Stimulated activated CD4-positive, alpha-beta T cell treated with anti-CD3 and anti-CD28 coated beads, Interleukin-1b, Interleukin-23, amount 100 ng/mL, for 24 hours (primary cell): Measurements from ENCODE around the gene STPG2.

Experiments
- DNase-seq, 4 experiments: peaks; one replicate each; pipeline ENCODE4 v3.0.0-alpha.2; 2020; ENCODE audit warnings: low read depth in 4 of 4, low spot score in 1 of 4

Gene STPG2

GRCh38 chr4:98094118-98094517, 49.2 kb downstream of the STPG2 start:
- no peak for DNase-seq

- DNase-seq = no peak
Measured at GRCh38 chr4:98093662-98094061, 49.6 kb downstream of the STPG2 start.

GRCh38 chr4:98092833-98093439, 50.3 kb downstream of the STPG2 start:
- no peak for DNase-seq

- no peak for DNase-seq
Measured at GRCh38 chr4:98081936-98082335, 61.3 kb downstream of the STPG2 start.

- DNase-seq = no peak
Measured at GRCh38 chr4:98068495-98068894, 74.8 kb downstream of the STPG2 start.

- DNase-seq = no peak
Measured at GRCh38 chr4:98055800-98056501, 87.3 kb downstream of the STPG2 start.

GRCh38 chr4:98046665-98047064, 96.6 kb downstream of the STPG2 start:
- DNase-seq = no peak

- no peak for DNase-seq
Measured at GRCh38 chr4:98030059-98030458, 113.2 kb downstream of the STPG2 start.

GRCh38 chr4:98027827-98028226, 115.4 kb downstream of the STPG2 start:
- no peak for DNase-seq

- no peak for DNase-seq
Measured at GRCh38 chr4:98026362-98026761, 116.9 kb downstream of the STPG2 start.

GRCh38 chr4:98006814-98007412, 136.4 kb downstream of the STPG2 start:
- no peak for DNase-seq

GRCh38 chr4:98006060-98006459, 137.2 kb downstream of the STPG2 start:
- no peak for DNase-seq

GRCh38 chr4:98000940-98001339, 142.3 kb downstream of the STPG2 start:
- DNase-seq = no peak

GRCh38 chr4:97998203-97998602, 145.1 kb downstream of the STPG2 start:
- no peak for DNase-seq

- DNase-seq = no peak
Measured at GRCh38 chr4:97994765-97995465, 148.4 kb downstream of the STPG2 start.

GRCh38 chr4:97990409-97990808, 152.9 kb downstream of the STPG2 start:
- DNase-seq = no peak

- DNase-seq = no peak
Measured at GRCh38 chr4:97987019-97987648, 156.1 kb downstream of the STPG2 start.

- DNase-seq = no peak
Measured at GRCh38 chr4:97984545-97985131, 158.6 kb downstream of the STPG2 start.

GRCh38 chr4:97978791-97979488, 164.3 kb downstream of the STPG2 start:
- DNase-seq = no peak

- no peak for DNase-seq
Measured at GRCh38 chr4:97953171-97953941, 189.9 kb downstream of the STPG2 start.
